NCI-H2029 (cell line): ENCODE data around the gene RIMS3.
A peak's percentile ranks its signal among the peaks of the same experiment; 100 is the strongest.
"Not testable (repeated sequence)": the region's sequence is repeated elsewhere in the genome, so short reads cannot be mapped to it uniquely, and the experiment has no call there.

Experiments
- DNase-seq: peaks from one replicate; lab custom pipeline; 2025; lab: John Stamatoyannopoulos, UW

Gene RIMS3

GRCh38 chr1:40593449-40594186 is 71.9 kb downstream of the RIMS3 start:
- DNase-seq: peak; percentile 59

DNA sequence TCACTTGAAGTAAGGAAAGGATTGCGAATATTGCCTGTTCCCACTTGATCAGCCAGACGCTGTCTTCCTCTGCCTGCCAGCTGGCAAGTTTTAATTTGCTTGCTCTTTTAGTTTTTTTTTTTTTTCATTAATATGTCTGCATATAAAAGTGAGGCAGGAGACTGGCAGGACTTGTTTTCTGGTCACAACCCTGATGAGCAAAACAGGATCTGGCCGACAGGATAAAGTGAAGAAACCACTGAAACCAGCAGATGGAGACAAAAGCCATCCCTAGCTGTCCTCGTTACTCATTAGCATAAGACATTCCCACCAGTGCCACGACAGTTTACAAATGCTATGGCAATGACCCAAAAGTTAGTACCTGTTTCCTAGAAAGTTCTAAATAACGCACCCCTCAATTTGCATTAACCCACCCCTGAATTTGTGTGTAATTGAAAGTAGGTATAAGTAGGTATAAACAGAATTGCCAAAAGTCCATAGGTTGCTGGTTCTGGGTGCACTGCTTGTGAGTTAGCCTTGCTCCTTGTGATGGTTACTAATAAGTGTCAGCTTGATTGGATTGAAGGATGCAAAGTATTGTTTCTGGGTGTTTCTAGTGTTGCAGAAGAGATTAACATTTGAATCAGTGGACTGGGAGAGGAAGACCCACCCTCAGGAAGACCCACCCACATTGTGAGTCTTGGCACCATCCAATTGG is 73.2 kb downstream of the RIMS3 start:
- DNase-seq: peak; percentile 77

GRCh38 chr1:40588586-40588985 is 76.9 kb downstream of the RIMS3 start:
- no peak for DNase-seq

DNA sequence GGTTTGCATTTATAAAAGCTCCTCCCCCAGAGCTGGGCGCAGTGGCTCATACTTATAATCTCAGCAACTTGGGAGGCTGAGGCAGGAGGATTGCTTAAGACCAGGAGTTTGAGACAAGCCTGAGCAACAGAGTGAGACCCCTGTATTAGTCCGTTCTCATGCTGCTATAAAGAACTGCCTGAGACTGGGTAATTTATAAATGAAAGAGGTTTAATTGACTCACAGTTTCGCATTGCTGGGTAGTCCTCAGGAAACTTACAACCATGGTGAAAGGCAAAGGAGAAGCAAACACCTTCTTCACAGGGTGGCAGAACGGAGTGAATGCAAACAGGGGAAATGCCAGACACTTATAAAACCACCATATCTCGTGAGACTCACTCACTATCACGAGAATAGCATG is 81.5 kb downstream of the RIMS3 start:
- no peak for DNase-seq

DNA sequence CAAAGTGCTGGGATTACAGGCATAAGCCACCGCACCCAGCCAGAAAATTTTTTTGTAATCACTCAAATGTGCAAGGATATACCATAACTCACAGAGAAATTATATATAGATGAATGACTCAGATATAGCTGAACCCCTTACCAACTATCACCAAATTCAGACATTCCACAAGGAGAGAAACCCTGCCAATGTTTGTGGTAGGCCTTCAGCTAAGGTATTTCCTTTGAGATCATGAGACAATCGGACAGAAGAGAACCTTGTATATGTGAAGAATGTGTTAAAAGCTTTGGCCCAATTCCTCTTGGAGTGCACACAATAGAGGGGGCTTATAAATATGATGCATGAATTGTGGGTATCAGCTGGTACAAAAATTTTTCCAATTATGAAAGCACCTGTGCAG is 83.4 kb downstream of the RIMS3 start:
- no peak for DNase-seq

DNA sequence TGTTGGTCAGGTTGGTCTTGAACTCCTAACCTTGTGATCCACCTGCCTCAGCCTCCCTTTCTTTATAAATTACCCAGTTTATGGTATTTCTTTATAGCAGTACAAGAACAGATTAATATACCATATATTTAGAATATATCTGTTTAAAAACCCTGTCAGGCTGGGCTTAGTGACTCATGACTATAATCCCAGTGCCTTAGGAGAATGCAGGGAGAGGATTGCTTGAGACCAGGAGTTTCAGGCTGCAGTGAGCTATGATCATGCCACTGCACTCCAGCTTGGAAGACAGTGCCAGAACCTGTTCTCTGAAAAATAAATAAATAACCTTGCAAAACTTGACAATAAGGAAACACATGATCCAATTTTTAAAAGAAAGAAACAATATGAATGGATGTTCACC is 90.1 kb downstream of the RIMS3 start:
- no peak for DNase-seq

DNA sequence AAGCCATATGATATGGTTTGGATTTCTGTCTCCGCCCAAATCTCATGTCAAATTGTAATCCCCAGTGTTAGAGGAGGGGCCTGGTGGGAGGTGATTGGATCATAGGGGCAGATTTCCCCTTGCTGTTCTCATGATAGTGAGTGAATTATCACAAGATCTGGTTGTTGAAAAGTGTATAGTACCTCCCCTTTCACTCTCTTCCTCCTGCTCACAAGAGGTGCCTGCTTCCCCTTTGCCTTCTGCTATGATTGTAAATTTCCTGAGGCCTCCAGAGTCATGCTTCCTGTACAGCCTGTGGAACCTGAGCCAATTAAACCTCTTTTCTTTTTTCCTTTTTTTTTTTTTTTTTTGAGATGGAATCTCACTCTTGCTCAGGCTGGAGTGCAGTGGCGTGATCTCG is 90.7 kb downstream of the RIMS3 start:
- DNase-seq: not testable (repeated sequence)
